AG10803 (cell line): ENCODE data around the gene ARHGEF16.
A peak's percentile ranks its signal among the peaks of the same experiment; 100 is the strongest.

ENCODE experiments used
- DNase-seq: peaks from one replicate; pipeline ENCODE4 v3.0.0; 2010; ENCODE audit warnings: low read depth
- H3K4me3 ChIP-seq: 2 replicates; pipeline ENCODE4 v1.5.1; 2011; ENCODE audit warnings: mild to moderate bottlenecking, low read length, control low read depth
- CTCF ChIP-seq: conservative IDR thresholded peaks from 2 replicates; pipeline ENCODE4 v1.5.1; 2011; ENCODE audit warnings: mild to moderate bottlenecking, low read length, control low read depth, inconsistent platforms

ARHGEF16 gene

DNA sequence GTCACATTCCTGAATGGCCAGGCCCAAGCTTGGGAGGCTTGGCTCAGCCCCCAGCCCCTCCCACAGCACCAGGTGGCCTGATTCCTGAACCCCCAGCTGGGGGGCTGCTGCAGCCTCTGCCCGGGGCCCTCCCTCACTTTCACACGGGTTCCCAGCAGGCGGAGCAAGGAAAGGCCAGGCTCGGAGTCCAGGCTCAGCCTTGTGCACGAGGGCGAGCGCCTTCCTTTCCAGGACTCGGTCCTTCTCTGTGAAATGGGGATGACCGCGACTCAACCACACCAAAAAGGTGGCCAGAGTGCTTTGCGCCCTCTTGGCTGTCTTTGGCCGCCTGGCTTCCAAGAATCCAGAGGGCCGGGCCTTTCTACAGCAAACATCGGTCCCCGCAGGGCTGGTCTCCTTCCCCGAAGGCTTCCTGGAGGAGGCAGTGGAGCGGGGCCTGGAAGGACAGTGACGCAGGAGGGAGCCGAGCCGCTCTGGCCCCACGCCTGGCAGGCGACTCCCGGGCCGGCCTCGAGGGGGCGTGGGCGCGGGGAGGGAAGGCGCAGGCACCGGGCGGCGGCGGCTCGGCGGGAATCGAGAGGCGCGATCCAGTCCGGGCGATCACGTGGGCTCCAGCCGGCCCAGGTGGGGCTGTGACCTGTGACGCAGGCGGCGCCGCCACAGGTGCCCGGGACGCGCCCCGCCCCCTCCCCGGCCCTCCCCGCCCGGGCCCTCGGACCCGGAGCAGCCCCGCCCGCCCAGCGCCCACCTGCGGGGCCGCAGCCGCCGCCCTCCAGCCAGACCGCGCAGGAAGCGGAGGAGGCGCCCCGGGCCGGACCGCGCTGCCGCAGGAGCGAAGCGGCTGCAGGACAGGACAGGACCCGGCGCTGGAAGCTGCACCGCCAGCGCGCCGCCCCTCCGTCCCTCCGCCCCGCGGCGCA lies at the start of gene ARHGEF16:
Gene ARHGEF16 (plus strand): TSS at position 775 of the 920 bp plus-strand sequence. CDS start 8,420 bp downstream, outside the sequence.
- H3K4me3 ChIP-seq: no peak within 1 kb of the TSS
- DNase-seq: no peak
- TF ChIP-seq CTCF: 0 out of 2 replicates have a peak, but pooled peaks have one; percentile 6

GRCh38 chr1:3404801-3405200 lies 49.7 kb upstream of the ARHGEF16 start:
- DNase-seq: no peak
- TF ChIP-seq CTCF: no peak
- no peak overlapping the region for H3K4me3 ChIP-seq

GRCh38 chr1:3405491-3405890 lies 49.0 kb upstream of the ARHGEF16 start:
- TF ChIP-seq CTCF: no peak
- no peak for DNase-seq
- H3K4me3 ChIP-seq: no peak overlapping the region

DNA sequence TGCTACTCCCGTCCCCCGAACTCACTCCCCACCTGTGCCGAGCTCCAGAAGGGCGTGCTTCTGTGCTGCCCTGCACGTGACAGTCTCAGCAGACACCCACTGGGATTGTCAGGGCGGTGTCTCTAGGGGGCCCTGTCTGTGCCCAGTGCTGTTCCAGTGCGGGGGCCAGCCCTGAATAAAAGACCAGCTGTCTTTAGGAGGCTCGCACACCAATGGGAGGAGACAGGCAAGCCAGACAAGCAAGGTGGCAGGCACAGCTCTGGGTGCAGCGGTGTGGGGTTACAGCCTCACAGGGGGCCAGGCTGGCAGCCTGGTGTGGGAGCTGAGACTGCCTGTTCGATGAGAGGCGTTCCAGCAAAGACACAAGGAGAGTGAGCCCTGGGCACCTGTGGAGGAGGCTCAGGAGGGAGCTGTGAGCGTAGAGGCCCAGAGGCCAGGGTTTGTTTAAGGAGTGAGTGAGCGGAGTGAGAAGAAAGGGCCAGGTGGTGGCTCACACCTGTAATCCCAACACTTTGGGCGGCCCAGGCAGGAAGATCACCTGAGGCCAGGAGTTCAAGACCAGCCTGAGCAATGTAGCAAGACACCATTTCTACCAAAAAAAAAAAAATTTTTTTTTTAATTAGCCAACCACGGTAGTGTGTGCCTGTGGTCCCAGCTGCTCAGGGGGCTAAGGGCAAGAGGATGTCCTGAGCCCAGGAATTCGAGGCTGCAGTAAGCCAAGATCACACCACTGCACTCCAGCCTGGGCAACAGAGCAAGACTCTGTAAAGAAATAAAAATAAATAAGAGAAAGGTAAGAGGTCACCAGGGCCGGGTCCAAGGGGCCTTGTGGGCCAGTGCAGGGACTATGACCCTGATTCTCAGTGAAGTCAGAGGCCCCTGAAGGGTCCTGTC lies 48.2 kb upstream of the ARHGEF16 start:
- no peak overlapping the region for H3K4me3 ChIP-seq
- no peak for TF ChIP-seq CTCF
- DNase-seq: no peak

DNA sequence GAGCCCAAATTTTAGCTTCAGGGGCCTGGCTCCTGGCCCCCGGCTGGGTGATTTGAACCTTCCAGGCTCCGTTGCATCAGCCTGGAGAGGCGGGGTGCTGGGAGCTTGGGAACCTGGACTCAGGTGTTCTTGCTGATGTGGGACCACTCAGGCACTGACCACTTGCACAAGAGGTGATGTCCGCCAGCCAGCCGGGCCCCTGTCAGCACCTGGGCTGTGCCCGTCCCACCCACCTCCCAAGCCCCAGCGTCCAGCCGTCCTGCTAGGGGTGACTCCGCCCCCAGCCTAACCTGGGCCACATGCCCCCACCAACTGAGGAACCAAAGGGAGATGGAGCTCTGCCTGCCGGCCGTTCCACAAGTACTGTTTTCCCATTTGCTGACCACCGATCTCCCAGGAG lies 47.4 kb upstream of the ARHGEF16 start:
- TF ChIP-seq CTCF: no peak
- DNase-seq: no peak

GRCh38 chr1:3408751-3409266 lies 45.7 kb upstream of the ARHGEF16 start:
- TF ChIP-seq CTCF: no peak
- no peak for DNase-seq
- H3K4me3 ChIP-seq: no peak overlapping the region

More for the DNA sequence above, 47.4 kb upstream of the ARHGEF16 start:
- no peak overlapping the region for H3K4me3 ChIP-seq
